H9 (cell line): Measurements from ENCODE around the gene ASPA. TPM values are rescaled to one million over a fixed set of nuclear protein-coding genes. Genes with fewer than 3 reads are reported as not detected.

Experiments
- DNase-seq: peaks from one replicate; pipeline ENCODE4 v3.0.0-alpha.2; 2017
- H2AFZ ChIP-seq: one replicate; pipeline ENCODE4 v1.6.1; 2013; ENCODE audit warnings: mild to moderate bottlenecking, low read length, control low read depth, moderate library complexity
- H2AK5ac ChIP-seq: 2 replicates; pipeline ENCODE4 v1.6.1; 2013; ENCODE audit warnings: low read length, control low read depth, mixed read lengths; ENCODE audit not compliant: insufficient read length
- H2BK120ac ChIP-seq: one replicate; pipeline ENCODE4 v1.6.1; 2013; ENCODE audit warnings: low read depth, mild to moderate bottlenecking, low read length, control low read depth, inconsistent platforms; ENCODE audit not compliant: poor library complexity, severe bottlenecking
- H2BK12ac ChIP-seq: 2 replicates; pipeline ENCODE4 v1.6.1; 2013; ENCODE audit warnings: low read length, control low read depth, mixed read lengths, low read depth; ENCODE audit not compliant: insufficient read length
- H2BK15ac ChIP-seq: 2 replicates; pipeline ENCODE4 v1.6.1; 2013; ENCODE audit warnings: low read depth, low read length, control low read depth
- H2BK20ac ChIP-seq: one replicate; pipeline ENCODE4 v1.6.1; 2013; ENCODE audit warnings: low read depth, mild to moderate bottlenecking, low read length, control low read depth, inconsistent platforms; ENCODE audit not compliant: poor library complexity, severe bottlenecking
- H2BK5ac ChIP-seq: 2 replicates; pipeline ENCODE4 v1.6.1; 2013; ENCODE audit warnings: low read length, control low read depth, mixed read lengths; ENCODE audit not compliant: insufficient read length
- H3K14ac ChIP-seq: 2 replicates; pipeline ENCODE4 v1.6.1; 2013; ENCODE audit warnings: low read length, control low read depth; ENCODE audit not compliant: insufficient read depth
- H3K18ac ChIP-seq: 2 replicates; pipeline ENCODE4 v1.6.1; 2013; ENCODE audit warnings: low read depth, mild to moderate bottlenecking, mixed read lengths, low read length, control low read depth; ENCODE audit not compliant: insufficient read length
- H3K23ac ChIP-seq: 2 replicates; pipeline ENCODE4 v1.6.1; 2013; ENCODE audit warnings: low read length, control low read depth, mixed read lengths, low read depth; ENCODE audit not compliant: insufficient read length
- H3K23me2 ChIP-seq: 2 replicates; pipeline ENCODE4 v1.6.1; 2013; ENCODE audit warnings: low read depth, mild to moderate bottlenecking, mixed read lengths, low read length, control low read depth; ENCODE audit not compliant: insufficient read length, poor library complexity, severe bottlenecking
- H3K27ac ChIP-seq: 2 replicates; pipeline ENCODE4 v1.5.1; 2013; ENCODE audit warnings: low read length, control low read depth, mixed read lengths, low read depth; ENCODE audit not compliant: insufficient read length
- H3K27me3 ChIP-seq: 2 replicates; pipeline ENCODE4 v1.6.1; 2013; ENCODE audit warnings: low read length, control low read depth, inconsistent platforms; ENCODE audit not compliant: insufficient read depth
- H3K4ac ChIP-seq: 2 replicates; pipeline ENCODE4 v1.6.1; 2013; ENCODE audit warnings: low read depth, mild to moderate bottlenecking, control low read depth, inconsistent platforms, low read length, moderate library complexity
- H3K4me1 ChIP-seq: 2 replicates; pipeline ENCODE4 v1.6.1; 2013; ENCODE audit warnings: low read length, control low read depth, inconsistent platforms; ENCODE audit not compliant: insufficient read depth
- H3K4me2 ChIP-seq: 2 replicates; pipeline ENCODE4 v1.6.1; 2013; ENCODE audit warnings: low read length, control low read depth, mixed read lengths; ENCODE audit not compliant: insufficient read length, insufficient read depth
- H3K56ac ChIP-seq: 2 replicates; pipeline ENCODE4 v1.6.1; 2013; ENCODE audit warnings: low read depth, mild to moderate bottlenecking, mixed read lengths, low read length, control low read depth; ENCODE audit not compliant: insufficient read length
- H3K79me1 ChIP-seq: 2 replicates; pipeline ENCODE4 v1.6.1; 2013; ENCODE audit warnings: low read depth, mild to moderate bottlenecking, moderate library complexity, low read length, control low read depth, inconsistent platforms; ENCODE audit not compliant: insufficient read depth, poor library complexity, severe bottlenecking
- H3K79me2 ChIP-seq: 2 replicates; pipeline ENCODE4 v1.6.1; 2013; ENCODE audit warnings: low read length, control low read depth, inconsistent platforms; ENCODE audit not compliant: insufficient read depth
- H3K9ac ChIP-seq: 2 replicates; pipeline ENCODE4 v1.6.1; 2013; ENCODE audit warnings: low read length, control low read depth, mixed read lengths; ENCODE audit not compliant: insufficient read length; ENCODE audit errors: extremely low read depth
- H3K9me3 ChIP-seq: one replicate; pipeline ENCODE4 v1.6.1; 2013; ENCODE audit warnings: low read depth, low read length, inconsistent platforms; ENCODE audit not compliant: control insufficient read depth
- H3T11ph ChIP-seq: one replicate; pipeline ENCODE4 v1.6.1; 2013; ENCODE audit warnings: mild to moderate bottlenecking, low read length, control low read depth, inconsistent platforms
- H4K20me1 ChIP-seq: one replicate; pipeline ENCODE4 v1.6.1; 2013; ENCODE audit not compliant: control insufficient read depth, insufficient read length, insufficient read depth
- H4K5ac ChIP-seq: 2 replicates; pipeline ENCODE4 v1.6.1; 2013; ENCODE audit warnings: low read depth, mild to moderate bottlenecking, mixed read lengths, low read length, control low read depth; ENCODE audit not compliant: insufficient read length
- H4K8ac ChIP-seq: replicated peaks from 2 replicates; pipeline ENCODE4 v1.6.1; 2013; ENCODE audit warnings: low read length, control low read depth, mixed read lengths, low read depth; ENCODE audit not compliant: insufficient read length
- H4K91ac ChIP-seq: 2 replicates; pipeline ENCODE4 v1.6.1; 2013; ENCODE audit warnings: low read depth, mild to moderate bottlenecking, moderate library complexity, mixed read lengths, low read length, control low read depth; ENCODE audit not compliant: insufficient read length
- H3K27ac Mint-ChIP-seq, 3 experiments: 2 replicates in 2 of 3; 3 replicates in 1 of 3; pipeline ENCODE4 v1.8.0; 2020 to 2021; ENCODE audit warnings: mixed read lengths in 3 of 3, mild to moderate bottlenecking in 1 of 3, moderate library complexity in 1 of 3
- H3K27me3 Mint-ChIP-seq: 2 replicates; pipeline ENCODE4 v1.8.0; 2021; ENCODE audit warnings: low read depth, mild to moderate bottlenecking, moderate library complexity, mixed read lengths
- H3K36me3 Mint-ChIP-seq, 3 experiments: 2 replicates in 2 of 3; 3 replicates in 1 of 3; pipeline ENCODE4 v1.8.0; 2020 to 2021; ENCODE audit warnings: low read depth in 3 of 3, mixed read lengths in 3 of 3; ENCODE audit not compliant: insufficient read depth in 1 of 3
- H3K4me1 Mint-ChIP-seq, 2 experiments: 2 replicates each; pipeline ENCODE4 v1.8.0; 2020; ENCODE audit warnings: mixed read lengths in 2 of 2
- H3K4me3 Mint-ChIP-seq, 2 experiments: 2 replicates in 1 of 2; 3 replicates in 1 of 2; pipeline ENCODE4 v1.8.0; 2020 to 2021; ENCODE audit warnings: mild to moderate bottlenecking in 2 of 2, mixed read lengths in 2 of 2, moderate library complexity in 1 of 2
- H3K9me3 Mint-ChIP-seq, 2 experiments: 2 replicates in 1 of 2; 3 replicates in 1 of 2; pipeline ENCODE4 v1.8.0; 2020; ENCODE audit warnings: mild to moderate bottlenecking in 2 of 2, mixed read lengths in 2 of 2, moderate library complexity in 1 of 2
- CTCF ChIP-seq: fragments of 200-600 bp; sonication (generic); conservative IDR thresholded peaks from 3 replicates; pipeline ENCODE4 v1.8.0; 2021; ENCODE audit warnings: antibody characterized with exemption, mild to moderate bottlenecking
- WGBS: extraction: QIAGEN DNeasy Blood & Tissue Kit; methylation state at CpG from one replicate; pipeline ENCODE4 v1.1.7; 2013; ENCODE audit warnings: missing lambda C conversion rate, low lambda C conversion rate, mixed read lengths; ENCODE audit not compliant: insufficient read length; ENCODE audit errors: extremely low coverage; 5-methylcytosine and 5-hydroxymethylcytosine counted together
- total RNA-seq: library from RNA; stranded (reverse); gene quantifications from 2 replicates; pipeline ENCODE4 v1.2.1, GENCODE V29; 2021

Gene ASPA
- total RNA-seq, 1 experiment from 2014 or later = not detected

- H3K9ac ChIP-seq = no peak overlapping the region
- no peak overlapping the region for H2BK20ac ChIP-seq
- peaks cover 0 to 3% (median 0%) of the 10 kb centered on the region in 3 experiments; a peak in 4 of 7 replicates for H3K36me3 Mint-ChIP-seq
- H3K23ac ChIP-seq = no peak overlapping the region
- no peak overlapping the region for H4K91ac ChIP-seq
- H2AFZ ChIP-seq = no peak overlapping the region
- H3T11ph ChIP-seq = no peak overlapping the region
- H2BK5ac ChIP-seq = no peak overlapping the region
- no peak overlapping the region for H3K18ac ChIP-seq
- H3K4ac ChIP-seq = no peak overlapping the region
- peaks cover 3 to 8% of the 10 kb centered on the region in 2 experiments; a peak in 3 of 5 replicates for H3K9me3 Mint-ChIP-seq
- no peak overlapping the region for H2AK5ac ChIP-seq
- no peak overlapping the region for H3K4me3 Mint-ChIP-seq
- H3K79me2 ChIP-seq = no peaks in the 10 kb centered on the region
- no peaks in the 10 kb centered on the region for H3K23me2 ChIP-seq
- H2BK12ac ChIP-seq = no peak overlapping the region
- no peaks in the 10 kb centered on the region for H3K27me3 ChIP-seq
- H3K4me1 Mint-ChIP-seq = peaks cover 41 to 45% of the 10 kb centered on the region in 2 experiments
- H3K27ac ChIP-seq = no peak overlapping the region
- H4K8ac ChIP-seq = no peak overlapping the region
- no peak overlapping the region for H2BK15ac ChIP-seq
- no peak for DNase-seq
- no peaks in the 10 kb centered on the region for H4K20me1 ChIP-seq
- H3K14ac ChIP-seq = no peak overlapping the region
- H2BK120ac ChIP-seq = no peak overlapping the region
- peaks cover 4% of the 10 kb centered on the region; the same call in 1 of the 2 replicates for H3K4me1 ChIP-seq
- H3K9me3 ChIP-seq = no peaks in the 10 kb centered on the region
- H3K27me3 Mint-ChIP-seq = peaks cover 38% of the 10 kb centered on the region
- no peak for TF ChIP-seq CTCF
- H4K5ac ChIP-seq = no peak overlapping the region
- no peaks in the 10 kb centered on the region for H3K79me1 ChIP-seq
- H3K56ac ChIP-seq = no peak overlapping the region
- H3K4me2 ChIP-seq = no peak overlapping the region
- WGBS = no CpG with 5 or more reads among the region's 8 CpGs
- peak overlapping the region in 1 of 3 experiments; percentile 66; a peak in 1 of 7 replicates for H3K27ac Mint-ChIP-seq
Observed at GRCh38 chr17:3511852-3512504, 36.2 kb downstream of the ASPA start.
